ENCODE results near the gene ANXA1. TPM values are rescaled to one million over a fixed set of nuclear protein-coding genes. Genes with fewer than 3 reads are reported as not detected.

The ANXA1 gene
- total and polyA plus RNA-seq, 2 of the 13 experiments (the other 11 are each of a cell fraction or from before 2014, with no cell fraction given) = 0.15 to 0.20 TPM

GRCh38 chr9:73183917-73184861, 32.5 kb downstream of the ANXA1 start:
- no peak overlapping the region for H2AFZ ChIP-seq (ENCODE audit: low read length)
- no peaks in the 10 kb centered on the region for H3K36me3 ChIP-seq (replicated peaks in 1 of 2; ENCODE audit: control insufficient read depth in 1 of 2, insufficient read depth in 2 of 2, low read length in 2 of 2)
- in situ Hi-C loops (cut with HindIII; ENCODE audit: extremely low pct_ligation_motif_present, low pct_unique_long_range_greater_than_20kb) = loop anchor here (5.0 to 10.0 kb wide), 2 partner anchors 77 to 319 kb away; no protein-coding TSS in a partner anchor
- intact Hi-C loops (cut with micrococcal nuclease; ENCODE audit: unreplicated experiment) = loop anchor here (1.0 to 5.0 kb wide), 4 partner anchors 77 to 902 kb away; no protein-coding TSS in a partner anchor
- POLR2A ChIA-PET = no interaction called here
- no TSS peak for BruUV-seq (replicated peaks)
- no peaks in the 10 kb centered on the region for H3K9me3 ChIP-seq (ENCODE audit: low read length)
- H4K20me1 ChIP-seq (ENCODE audit: insufficient read depth, low read length) = no peaks in the 10 kb centered on the region
- H3K9ac ChIP-seq (ENCODE audit: insufficient read depth, low read depth, low read length) = no peak overlapping the region
- WGBS (ENCODE audit: low lambda C conversion rate) = 0% methylated on average over 2 of the region's 3 CpGs
- no peak overlapping the region for H3K4me3 ChIP-seq (replicated peaks in 1 of 3; ENCODE audit: insufficient read depth in 1 of 3, low read depth in 2 of 3, low read length in 3 of 3)
- H3K4me2 ChIP-seq (ENCODE audit: low read depth, low read length) = no peak overlapping the region
- H3K4me1 ChIP-seq (ENCODE audit: insufficient read depth, low read length) = no peaks in the 10 kb centered on the region
- ATAC-seq = no peak
- no peaks in the 10 kb centered on the region for H3K27me3 ChIP-seq (ENCODE audit: control insufficient read depth in 1 of 2, insufficient read depth in 2 of 2, low read length in 2 of 2)
- DNase-seq (ENCODE audit: low spot score) = peak; percentile 21
- H3K79me2 ChIP-seq (ENCODE audit: insufficient read depth, low read length) = no peaks in the 10 kb centered on the region
- CTCF ChIA-PET (ENCODE audit: low intra/inter-chr PET ratio, low total read pairs) = interaction anchor here (1.3 to 2.4 kb wide), 2 partner anchors 77 to 327 kb away, joined by 6 to 14 read pairs; no protein-coding TSS in a partner anchor
- H3K27ac ChIP-seq (ENCODE audit: extremely low read length, insufficient read depth, low read length) = no peak overlapping the region
- FAIRE-seq = no peak
- TF ChIP-seq, protein P1, sequence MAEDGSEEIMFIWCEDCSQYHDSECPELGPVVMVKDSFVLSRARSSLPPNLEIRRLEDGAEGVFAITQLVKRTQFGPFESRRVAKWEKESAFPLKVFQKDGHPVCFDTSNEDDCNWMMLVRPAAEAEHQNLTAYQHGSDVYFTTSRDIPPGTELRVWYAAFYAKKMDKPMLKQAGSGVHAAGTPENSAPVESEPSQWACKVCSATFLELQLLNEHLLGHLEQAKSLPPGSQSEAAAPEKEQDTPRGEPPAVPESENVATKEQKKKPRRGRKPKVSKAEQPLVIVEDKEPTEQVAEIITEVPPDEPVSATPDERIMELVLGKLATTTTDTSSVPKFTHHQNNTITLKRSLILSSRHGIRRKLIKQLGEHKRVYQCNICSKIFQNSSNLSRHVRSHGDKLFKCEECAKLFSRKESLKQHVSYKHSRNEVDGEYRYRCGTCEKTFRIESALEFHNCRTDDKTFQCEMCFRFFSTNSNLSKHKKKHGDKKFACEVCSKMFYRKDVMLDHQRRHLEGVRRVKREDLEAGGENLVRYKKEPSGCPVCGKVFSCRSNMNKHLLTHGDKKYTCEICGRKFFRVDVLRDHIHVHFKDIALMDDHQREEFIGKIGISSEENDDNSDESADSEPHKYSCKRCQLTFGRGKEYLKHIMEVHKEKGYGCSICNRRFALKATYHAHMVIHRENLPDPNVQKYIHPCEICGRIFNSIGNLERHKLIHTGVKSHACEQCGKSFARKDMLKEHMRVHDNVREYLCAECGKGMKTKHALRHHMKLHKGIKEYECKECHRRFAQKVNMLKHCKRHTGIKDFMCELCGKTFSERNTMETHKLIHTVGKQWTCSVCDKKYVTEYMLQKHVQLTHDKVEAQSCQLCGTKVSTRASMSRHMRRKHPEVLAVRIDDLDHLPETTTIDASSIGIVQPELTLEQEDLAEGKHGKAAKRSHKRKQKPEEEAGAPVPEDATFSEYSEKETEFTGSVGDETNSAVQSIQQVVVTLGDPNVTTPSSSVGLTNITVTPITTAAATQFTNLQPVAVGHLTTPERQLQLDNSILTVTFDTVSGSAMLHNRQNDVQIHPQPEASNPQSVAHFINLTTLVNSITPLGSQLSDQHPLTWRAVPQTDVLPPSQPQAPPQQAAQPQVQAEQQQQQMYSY (CRISPR knock-in tag; IDR thresholded peaks at IDR 0.05) = no peak
- TF ChIP-seq SMC3 (IDR thresholded peaks at IDR 0.05; ENCODE audit: low read length) (peak; percentile 26; the same call in 1 of the 2 replicates), THYN1 (CRISPR knock-in tag; IDR thresholded peaks at IDR 0.05; ENCODE audit: borderline replicate concordance, low read depth) (no peak), ZNF619 (CRISPR knock-in tag; IDR thresholded peaks at IDR 0.05) (no peak), NFE2L2 (IDR thresholded peaks at IDR 0.05; ENCODE audit: low read length) (peak; percentile 73), PITX1 (CRISPR knock-in tag; IDR thresholded peaks at IDR 0.05) (no peak), ATF3 (CRISPR knock-in tag; IDR thresholded peaks at IDR 0.05) (no peak), MAFK (conservative IDR thresholded peaks at IDR 0.05 in 1 of 2, IDR thresholded peaks at IDR 0.05 in 1 of 2; ENCODE audit: low read length in 2 of 2) (peak; percentile 26 to 53; a peak in 2 of 4 replicates), ZNF792 (CRISPR knock-in tag; IDR thresholded peaks at IDR 0.05) (no peak), MEIS1 (CRISPR knock-in tag; IDR thresholded peaks at IDR 0.05; ENCODE audit: borderline replicate concordance) (no peak), DDIT3 (CRISPR knock-in tag; IDR thresholded peaks at IDR 0.05) (no peak), ZNF354B (CRISPR knock-in tag; IDR thresholded peaks at IDR 0.05) (no peak), ZFP90 (CRISPR knock-in tag; IDR thresholded peaks at IDR 0.05; ENCODE audit: borderline replicate concordance) (no peak)
- TF ChIP-seq, protein P2, sequence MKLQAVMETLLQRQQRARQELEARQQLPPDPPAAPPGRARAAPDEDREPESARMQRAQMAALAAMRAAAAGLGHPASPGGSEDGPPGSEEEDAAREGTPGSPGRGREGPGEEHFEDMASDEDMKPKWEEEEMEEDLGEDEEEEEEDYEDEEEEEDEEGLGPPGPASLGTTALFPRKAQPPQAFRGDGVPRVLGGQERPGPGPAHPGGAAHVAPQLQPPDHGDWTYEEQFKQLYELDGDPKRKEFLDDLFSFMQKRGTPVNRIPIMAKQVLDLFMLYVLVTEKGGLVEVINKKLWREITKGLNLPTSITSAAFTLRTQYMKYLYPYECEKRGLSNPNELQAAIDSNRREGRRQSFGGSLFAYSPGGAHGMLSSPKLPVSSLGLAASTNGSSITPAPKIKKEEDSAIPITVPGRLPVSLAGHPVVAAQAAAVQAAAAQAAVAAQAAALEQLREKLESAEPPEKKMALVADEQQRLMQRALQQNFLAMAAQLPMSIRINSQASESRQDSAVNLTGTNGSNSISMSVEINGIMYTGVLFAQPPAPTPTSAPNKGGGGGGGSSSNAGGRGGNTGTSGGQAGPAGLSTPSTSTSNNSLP (IDR thresholded peaks at IDR 0.05; ENCODE audit: low read depth, low read length) = peak; percentile 23; the same call in 1 of the 2 replicates
- TF ChIP-seq, protein P3, sequence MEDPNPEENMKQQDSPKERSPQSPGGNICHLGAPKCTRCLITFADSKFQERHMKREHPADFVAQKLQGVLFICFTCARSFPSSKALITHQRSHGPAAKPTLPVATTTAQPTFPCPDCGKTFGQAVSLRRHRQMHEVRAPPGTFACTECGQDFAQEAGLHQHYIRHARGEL (CRISPR knock-in tag; IDR thresholded peaks at IDR 0.05) = no peak
